Mesendoderm (in vitro differentiated cells): ENCODE measurements around the gene CCDC6. TPM values are rescaled to one million over a fixed set of nuclear protein-coding genes. Genes with fewer than 3 reads are reported as not detected.
"Not testable (repeated sequence)": the region's sequence is repeated elsewhere in the genome, so short reads cannot be mapped to it uniquely, and the experiment has no call there.

Experiments used
- DNase-seq: peaks from one replicate; pipeline ENCODE4 v3.0.0; 2013
- H2AK5ac ChIP-seq: 2 replicates; pipeline ENCODE4 v1.6.1; 2013; ENCODE audit warnings: low read length, inconsistent platforms
- H2BK120ac ChIP-seq: 2 replicates; pipeline ENCODE4 v1.6.1; 2013; ENCODE audit warnings: low read depth, mild to moderate bottlenecking, low read length, moderate library complexity, mixed read lengths
- H2BK15ac ChIP-seq: replicated peaks from 2 replicates; pipeline ENCODE4 v1.6.1; 2013; ENCODE audit warnings: low read depth, mild to moderate bottlenecking, moderate library complexity
- H2BK5ac ChIP-seq: 2 replicates; pipeline ENCODE4 v1.6.1; 2013; ENCODE audit warnings: low read length, inconsistent platforms
- H3K18ac ChIP-seq: 2 replicates; pipeline ENCODE4 v1.6.1; 2013; ENCODE audit warnings: mild to moderate bottlenecking, low read length, mixed read lengths
- H3K23ac ChIP-seq: one replicate; pipeline ENCODE4 v1.6.1; 2013; ENCODE audit warnings: low read length
- H3K27ac ChIP-seq: 2 replicates; pipeline ENCODE4 v1.5.1; 2013; ENCODE audit warnings: low read depth, mild to moderate bottlenecking, inconsistent platforms, low read length, moderate library complexity
- H3K27me3 ChIP-seq: 2 replicates; pipeline ENCODE4 v1.6.1; 2013; ENCODE audit warnings: low read length, control low read depth, mild to moderate bottlenecking, inconsistent platforms; ENCODE audit not compliant: insufficient read depth, poor library complexity
- H3K36me3 ChIP-seq: 2 replicates; pipeline ENCODE4 v1.6.1; 2013; ENCODE audit warnings: low read length, inconsistent platforms; ENCODE audit not compliant: control insufficient read depth, insufficient read depth
- H3K4ac ChIP-seq: one replicate; pipeline ENCODE4 v1.6.1; 2013; ENCODE audit warnings: low read depth, mild to moderate bottlenecking, low read length, moderate library complexity
- H3K4me1 ChIP-seq: 2 replicates; pipeline ENCODE4 v1.6.1; 2013; ENCODE audit warnings: low read depth, low read length, inconsistent platforms; ENCODE audit not compliant: control insufficient read depth
- H3K4me2 ChIP-seq: 2 replicates; pipeline ENCODE4 v1.6.1; 2013; ENCODE audit warnings: low read length
- H3K4me3 ChIP-seq: 2 replicates; pipeline ENCODE4 v1.5.1; 2013; ENCODE audit warnings: mild to moderate bottlenecking, low read length
- H3K56ac ChIP-seq: one replicate; pipeline ENCODE4 v1.6.1; 2013; ENCODE audit warnings: low read length
- H3K79me1 ChIP-seq: 2 replicates; pipeline ENCODE4 v1.6.1; 2013; ENCODE audit warnings: low read length, inconsistent platforms
- H3K79me2 ChIP-seq: 2 replicates; pipeline ENCODE4 v1.6.1; 2013; ENCODE audit warnings: mild to moderate bottlenecking, low read length; ENCODE audit not compliant: control insufficient read depth, insufficient read depth
- H3K9ac ChIP-seq: 2 replicates; pipeline ENCODE4 v1.6.1; 2013; ENCODE audit warnings: low read length, inconsistent platforms
- H4K5ac ChIP-seq: one replicate; pipeline ENCODE4 v1.6.1; 2013; ENCODE audit warnings: low read length
- H4K8ac ChIP-seq: one replicate; pipeline ENCODE4 v1.6.1; 2013; ENCODE audit warnings: low read depth, mild to moderate bottlenecking, control low read depth, low read length, moderate library complexity
- WGBS: extraction: QIAGEN DNeasy Blood & Tissue Kit; methylation state at CpG from one replicate; pipeline ENCODE4 v1.1.7; 2013; ENCODE audit warnings: low lambda C conversion rate, missing lambda C conversion rate; ENCODE audit not compliant: insufficient coverage; ENCODE audit errors: extremely low coverage; 5-methylcytosine and 5-hydroxymethylcytosine counted together
- polyA plus RNA-seq, 2 experiments: library from polyadenylated mRNA; stranded (reverse); fragments of 200-250 nt; gene quantifications; one replicate each; pipeline ENCODE4 v1.2.3, GENCODE V29; 2013

CCDC6 gene
- 35.7 TPM for polyA plus RNA-seq (2013, experiment 1 of 2)
- polyA plus RNA-seq (2013, experiment 2 of 2): 35.7 TPM

- Histone ChIP-seq H3K79me2 (peaks cover 44% of the 10 kb centered on the region), H4K8ac (no peak within 1 kb of the TSS), H3K56ac (peak within 1 kb of the TSS; percentile 94), H2AK5ac (no peak within 1 kb of the TSS), H3K4ac (peak within 1 kb of the TSS; percentile 49), H4K5ac (no peak within 1 kb of the TSS), H2BK15ac (no peak within 1 kb of the TSS), H3K23ac (no peak within 1 kb of the TSS), H3K18ac (peak within 1 kb of the TSS; percentile 96), H3K4me1 (peaks cover 7% of the 10 kb centered on the region), H2BK5ac (no peak within 1 kb of the TSS), H3K79me1 (peaks cover 12% of the 10 kb centered on the region), H3K4me3 (peak within 1 kb of the TSS; percentile 84), H3K27ac (peak within 1 kb of the TSS; percentile 87), H3K9ac (peak within 1 kb of the TSS; percentile 87), H3K27me3 (no peaks in the 10 kb centered on the region), H2BK120ac (no peak within 1 kb of the TSS), H3K36me3 (no peaks in the 10 kb centered on the region), H3K4me2 (peak within 1 kb of the TSS; percentile 97)
- peak; percentile 95 for DNase-seq
- WGBS: no CpG with 5 or more reads among the region's 64 CpGs
Observed at GRCh38 chr10:59906417-59907202, at the start of gene CCDC6. TSS of gene CCDC6 (minus strand) at chr10:59906556. CDS start at chr10:59906424, 132 bp downstream.

- H4K8ac ChIP-seq: no peak overlapping the region
- no peak overlapping the region for H3K27ac ChIP-seq
- H2BK5ac ChIP-seq: no peak overlapping the region
- H2AK5ac ChIP-seq: no peak overlapping the region
- H3K9ac ChIP-seq: no peak overlapping the region
- WGBS: no CpG with 5 or more reads among the region's 3 CpGs
- H3K4me3 ChIP-seq: no peak overlapping the region
- H3K79me1 ChIP-seq: no peaks in the 10 kb centered on the region
- H4K5ac ChIP-seq: no peak overlapping the region
- no peak overlapping the region for H3K23ac ChIP-seq
- no peak overlapping the region for H3K56ac ChIP-seq
- H3K4me2 ChIP-seq: no peak overlapping the region
- H3K4ac ChIP-seq: no peak overlapping the region
- H2BK120ac ChIP-seq: no peak overlapping the region
- no peak overlapping the region for H3K18ac ChIP-seq
- no peaks in the 10 kb centered on the region for H3K79me2 ChIP-seq
- DNase-seq: no peak
- H2BK15ac ChIP-seq: no peak overlapping the region
- no peaks in the 10 kb centered on the region for H3K36me3 ChIP-seq
- no peaks in the 10 kb centered on the region for H3K4me1 ChIP-seq
- H3K27me3 ChIP-seq: no peaks in the 10 kb centered on the region
Observed at GRCh38 chr10:59954296-59954695, 47.9 kb upstream of the CCDC6 start.

- not testable (repeated sequence) for H3K4me3 ChIP-seq, H3K56ac ChIP-seq, H4K8ac ChIP-seq
Observed at GRCh38 chr10:59953711-59954110, 47.4 kb upstream of the CCDC6 start.

GRCh38 chr10:59950105-59950504 is 43.7 kb upstream of the CCDC6 start:
- no peak overlapping the region for H3K27ac ChIP-seq
- no peak overlapping the region for H2BK120ac ChIP-seq
- no peaks in the 10 kb centered on the region for H3K27me3 ChIP-seq
- no peaks in the 10 kb centered on the region for H3K36me3 ChIP-seq
- DNase-seq: no peak
- no peak overlapping the region for H3K23ac ChIP-seq
- no peak overlapping the region for H3K18ac ChIP-seq
- H3K4me2 ChIP-seq: no peak overlapping the region
- no peaks in the 10 kb centered on the region for H3K4me1 ChIP-seq
- H3K79me1 ChIP-seq: no peaks in the 10 kb centered on the region
- H3K4me3 ChIP-seq: no peak overlapping the region
- no peak overlapping the region for H2AK5ac ChIP-seq
- H2BK5ac ChIP-seq: no peak overlapping the region
- no peak overlapping the region for H3K9ac ChIP-seq
- H3K56ac ChIP-seq: no peak overlapping the region
- no peak overlapping the region for H3K4ac ChIP-seq
- no CpG with 5 or more reads among the region's 2 CpGs for WGBS
- H2BK15ac ChIP-seq: no peak overlapping the region
- no peak overlapping the region for H4K5ac ChIP-seq
- no peaks in the 10 kb centered on the region for H3K79me2 ChIP-seq
- H4K8ac ChIP-seq: no peak overlapping the region

More at GRCh38 chr10:59953711-59954110, 47.4 kb upstream of the CCDC6 start:
- DNase-seq, H3K4ac ChIP-seq, H2BK5ac ChIP-seq, H3K27me3 ChIP-seq, H3K9ac ChIP-seq, H3K4me1 ChIP-seq, H3K27ac ChIP-seq, H3K23ac ChIP-seq, H2BK120ac ChIP-seq, H3K18ac ChIP-seq, H3K4me2 ChIP-seq, H3K79me1 ChIP-seq, H2BK15ac ChIP-seq, H2AK5ac ChIP-seq, H3K79me2 ChIP-seq, H4K5ac ChIP-seq, H3K36me3 ChIP-seq: not testable (repeated sequence)
- WGBS: no CpG with 5 or more reads among the region's 2 CpGs

GRCh38 chr10:59949608-59950007 is 43.3 kb upstream of the CCDC6 start:
- Histone ChIP-seq H3K4me3 (no peak overlapping the region), H3K56ac (no peak overlapping the region), H3K23ac (no peak overlapping the region), H2BK5ac (no peak overlapping the region), H3K79me2 (no peaks in the 10 kb centered on the region), H3K18ac (no peak overlapping the region), H3K27ac (no peak overlapping the region), H2BK120ac (no peak overlapping the region), H3K27me3 (no peaks in the 10 kb centered on the region), H3K9ac (no peak overlapping the region), H3K4ac (no peak overlapping the region), H4K5ac (no peak overlapping the region), H4K8ac (no peak overlapping the region), H2BK15ac (no peak overlapping the region), H3K79me1 (no peaks in the 10 kb centered on the region), H2AK5ac (no peak overlapping the region), H3K4me2 (no peak overlapping the region), H3K4me1 (no peaks in the 10 kb centered on the region), H3K36me3 (no peaks in the 10 kb centered on the region)
- WGBS: no CpG with 5 or more reads among the region's 1 CpG
- DNase-seq: no peak
